Spleen (tissue), 7 donors: ENCODE results near the gene PLXNB2.
"Not testable (repeated sequence)": the region's sequence is repeated elsewhere in the genome, so short reads cannot be mapped to it uniquely, and the experiment has no call there.

Experiments used
- CTCF ChIP-seq, 11 experiments: fragments of 200-600 bp in 7 of 11; fragments of 450-650 bp in 4 of 11; sonication (generic) in 4 of 11; IDR thresholded peaks in 8 of 11; conservative IDR thresholded peaks in 3 of 11; 1 replicate in 7 of 11; 2 replicates in 4 of 11; pipeline versions ENCODE4 v1.4.0 to v1.8.0; 2016 to 2021; ENCODE audit warnings: antibody characterized with exemption in 11 of 11, inconsistent platforms in 4 of 11, mild to moderate bottlenecking in 1 of 11
- POLR2AphosphoS5 ChIP-seq, 3 donors: sonication (generic); formaldehyde crosslinking; IDR thresholded peaks; one replicate each; pipeline ENCODE4 v1.5.1; 2017; ENCODE audit warnings: antibody characterized with exemption in 3 of 3
- donor health status: DM: no; HTN: no; CAD: no; lungs with moderate emphysema.
- donor health status: DM: no; HTN: no; CAD: no.
- donor health status: DM: no; HTN: no; CAD: no.

- TF ChIP-seq POLR2AphosphoS5 (IDR thresholded peaks at IDR 0.05); CTCF (IDR thresholded peaks at IDR 0.05 in 8 of 11, conservative IDR thresholded peaks at IDR 0.05 in 3 of 11): not testable (repeated sequence)
Observed at GRCh38 chr22:50334433-50334832, 27.0 kb upstream of the PLXNB2 start.
